Measurements from ENCODE around the gene AIFM3.
A peak's percentile ranks its signal among the peaks of the same experiment; 100 is the strongest.
"Not testable (repeated sequence)": the region's sequence is repeated elsewhere in the genome, so short reads cannot be mapped to it uniquely, and the experiment has no call there.

The AIFM3 gene

DNA sequence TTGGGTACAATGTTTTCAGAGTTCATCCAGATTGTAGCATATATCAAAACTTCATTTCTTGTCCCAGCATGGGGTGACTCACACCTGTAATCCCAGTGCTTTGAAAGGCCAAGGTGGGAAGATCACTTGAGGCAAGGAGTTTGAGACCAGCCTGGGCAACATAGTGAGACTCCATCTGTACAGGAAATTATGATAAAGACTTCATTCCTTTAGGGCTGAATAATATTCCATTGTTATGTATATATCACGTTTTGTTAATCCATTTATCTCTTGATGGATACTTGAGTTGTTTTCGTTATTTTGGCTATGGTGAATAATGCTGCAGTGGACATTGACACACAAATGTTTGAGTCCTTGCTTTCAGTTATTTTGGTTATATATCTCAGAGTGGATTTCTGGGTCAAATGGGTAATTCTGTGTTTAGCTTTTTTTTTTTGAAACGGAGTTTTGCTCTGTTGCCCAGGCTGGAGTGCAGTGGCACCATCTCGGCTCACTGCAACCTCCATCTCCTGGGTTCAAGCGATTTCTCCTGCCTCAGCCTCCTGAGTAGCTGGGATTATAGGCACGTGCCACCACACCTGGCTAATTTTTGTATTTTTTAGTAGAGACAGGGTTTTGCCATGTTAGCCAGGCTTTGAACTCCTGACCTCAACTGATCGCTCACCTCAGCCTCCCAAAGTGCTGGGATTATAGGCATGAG, 24.7 kb upstream of the AIFM3 start:
- not testable (repeated sequence) for DNase-seq

GRCh38 chr22:20943104-20943933, 23.7 kb upstream of the AIFM3 start:
- DNase-seq: no peak

- no peak for DNase-seq
Measured at GRCh38 chr22:20944042-20944441, 23.0 kb upstream of the AIFM3 start.

- DNase-seq: no peak
Measured at GRCh38 chr22:20945578-20945934, 21.5 kb upstream of the AIFM3 start.

GRCh38 chr22:20946080-20946986, 20.7 kb upstream of the AIFM3 start:
- no peak for DNase-seq

- DNase-seq: no peak
Measured at GRCh38 chr22:20946991-20947390, 20.1 kb upstream of the AIFM3 start.

DNA sequence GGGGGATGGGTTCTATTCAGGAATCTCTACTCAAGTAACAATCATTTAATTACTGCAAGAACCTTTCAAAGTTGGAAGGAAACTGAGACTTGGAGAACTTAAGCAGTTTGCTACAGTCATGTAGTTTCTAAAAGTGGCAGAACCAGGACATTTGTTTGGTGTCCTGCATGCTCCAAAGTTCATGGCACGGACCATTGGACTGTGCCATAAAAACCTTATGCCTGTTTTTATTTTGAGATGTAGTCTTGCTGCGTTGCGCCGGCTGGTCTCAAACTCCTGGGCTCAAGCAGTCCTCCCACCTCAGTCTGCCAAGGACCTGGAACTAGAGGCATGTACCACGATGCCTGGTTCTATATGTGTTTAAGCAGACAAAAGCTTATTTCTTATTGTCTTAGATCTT, 18.6 kb upstream of the AIFM3 start:
- DNase-seq: no peak

GRCh38 chr22:20948989-20949388, 18.1 kb upstream of the AIFM3 start:
- no peak for DNase-seq

GRCh38 chr22:20949698-20950183, 17.3 kb upstream of the AIFM3 start:
- no peak for DNase-seq

DNA sequence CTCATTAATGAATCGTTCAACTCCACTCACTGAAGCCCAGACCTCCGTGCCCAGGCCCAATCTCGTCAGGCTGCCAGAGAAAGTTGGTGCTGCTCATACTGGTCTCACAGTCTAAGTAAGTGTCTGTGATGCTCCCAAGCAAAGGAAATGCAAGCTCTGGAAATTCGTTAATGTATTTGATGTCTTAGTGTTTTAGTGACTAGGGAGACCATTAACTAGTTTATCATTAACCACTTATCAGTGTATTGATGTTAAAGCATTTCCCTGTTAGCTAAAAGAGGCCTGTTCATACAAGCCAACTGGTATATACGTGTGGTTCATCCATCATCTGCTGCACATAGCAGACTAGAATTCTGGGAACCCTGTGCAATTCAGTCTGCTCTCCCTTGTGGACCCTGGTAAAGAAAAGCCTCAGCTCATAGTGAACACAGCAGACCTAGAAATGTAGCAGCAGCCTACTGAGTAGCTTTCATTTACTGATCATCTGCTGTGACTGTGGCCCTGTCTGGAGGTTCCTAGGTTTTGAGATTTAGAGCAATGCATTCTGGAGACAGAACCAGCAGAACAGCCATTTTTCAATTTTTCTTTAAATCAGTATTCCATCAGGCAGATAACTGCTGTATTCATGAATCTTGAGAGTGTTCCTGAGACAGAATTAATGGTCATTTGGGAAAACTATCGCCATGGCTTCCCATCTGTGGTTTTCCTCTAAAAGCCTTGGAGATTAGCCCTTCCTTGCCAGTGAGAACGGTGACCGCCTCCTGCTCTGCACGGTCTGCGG, 15.7 kb upstream of the AIFM3 start:
- no peak for DNase-seq

DNA sequence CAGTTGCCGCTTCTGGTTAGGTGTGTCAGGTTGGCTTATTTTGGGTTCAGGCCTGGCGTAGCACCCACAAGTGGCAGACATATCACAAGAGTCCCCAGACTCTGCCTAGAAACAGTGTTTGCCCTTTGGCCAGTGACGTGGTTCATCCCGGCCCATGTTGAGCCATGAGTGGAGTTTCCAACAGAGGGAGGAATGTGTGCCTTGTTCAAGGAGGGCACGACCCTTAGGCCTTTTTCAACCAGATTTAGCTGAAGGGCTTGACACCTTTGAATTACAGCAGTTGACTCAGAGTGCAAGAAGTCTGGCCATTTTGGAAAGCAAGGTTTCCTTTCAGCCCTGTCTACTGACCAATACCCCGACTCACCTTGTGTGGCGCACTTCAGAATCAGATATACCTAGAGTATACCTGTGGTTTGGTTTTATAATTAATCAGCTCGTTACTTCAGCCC, 15.1 kb upstream of the AIFM3 start:
- no peak for DNase-seq

DNA sequence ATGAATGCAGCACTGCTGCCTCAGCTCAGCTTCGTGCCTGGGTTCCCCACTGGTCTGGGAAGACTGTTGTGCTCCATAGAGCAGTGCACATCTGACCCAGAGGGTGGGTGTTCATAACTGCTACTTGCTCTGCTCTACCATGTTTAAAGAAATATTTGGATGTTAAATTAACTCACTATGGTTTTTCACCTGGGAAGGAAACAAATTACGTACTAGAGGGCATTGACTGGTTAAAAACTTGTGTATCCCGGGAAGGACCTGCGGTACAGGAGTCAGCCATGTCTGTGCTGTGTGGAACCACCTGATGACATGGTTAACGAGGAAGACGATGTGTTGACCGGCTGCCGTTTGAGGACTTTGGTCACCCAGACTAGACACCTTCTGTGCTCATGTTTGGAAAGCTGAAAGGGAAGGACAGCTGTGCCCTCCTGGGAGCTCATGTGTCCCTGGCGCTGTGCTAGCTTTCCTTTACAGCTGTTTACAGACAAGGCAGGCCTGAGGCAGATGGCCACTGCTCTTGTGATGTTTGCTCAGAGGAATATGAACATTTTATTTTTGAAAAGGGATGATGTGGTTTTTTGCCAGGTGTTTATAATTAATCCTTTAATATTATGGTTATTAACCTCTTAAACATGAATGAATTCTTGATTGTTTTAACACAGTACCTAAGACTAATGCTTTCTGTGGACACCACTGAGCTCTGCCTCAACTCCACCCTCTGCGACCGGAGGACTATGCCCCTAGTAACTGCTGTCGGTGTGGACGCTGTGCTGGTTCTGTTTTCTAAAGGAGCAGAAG, 14.3 kb upstream of the AIFM3 start:
- peak; percentile 78 for DNase-seq

- DNase-seq: no peak
Measured at GRCh38 chr22:20953342-20953608, 13.8 kb upstream of the AIFM3 start.

DNA sequence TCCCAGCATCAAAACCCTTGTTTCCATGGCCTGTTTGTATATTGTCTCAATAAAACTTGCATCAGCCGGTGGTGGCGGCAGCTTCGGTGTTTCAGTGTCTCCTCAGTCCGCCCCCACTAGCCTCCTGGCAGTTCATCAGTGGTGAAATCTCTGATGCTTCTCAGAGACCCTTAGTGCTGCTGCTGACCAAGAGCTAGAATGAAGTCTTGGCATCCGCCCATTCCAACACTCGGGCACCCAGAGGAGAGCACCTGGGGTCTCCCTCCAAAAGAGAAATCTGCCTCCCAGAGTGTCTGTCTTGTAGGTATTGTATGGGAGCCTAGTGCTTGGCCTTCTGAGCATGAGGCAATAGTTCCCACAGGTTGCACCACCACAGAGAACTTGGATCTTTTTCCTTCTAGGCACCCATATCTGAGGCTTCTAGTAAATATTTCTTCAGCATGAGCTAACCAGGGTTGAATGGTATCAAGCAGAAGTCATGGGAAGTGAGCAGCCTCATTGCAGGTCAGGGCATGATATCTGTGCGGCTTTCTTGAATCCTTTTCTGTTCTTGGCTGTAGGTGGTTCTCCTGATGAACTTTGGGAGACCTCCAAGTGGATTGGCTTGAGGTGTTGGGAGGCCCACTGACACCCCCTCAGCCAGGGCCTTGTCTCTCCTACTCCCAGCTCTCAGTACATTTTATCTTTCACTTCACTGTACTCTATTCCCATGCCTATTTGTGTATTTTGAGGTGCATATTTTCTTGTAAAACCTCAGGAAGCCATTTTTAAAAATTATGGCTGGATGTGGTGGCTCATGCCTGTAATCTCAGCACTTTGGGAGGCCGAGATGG, 13.2 kb upstream of the AIFM3 start:
- DNase-seq: no peak

- DNase-seq: no peak
Measured at GRCh38 chr22:20955548-20955947, 11.5 kb upstream of the AIFM3 start.

GRCh38 chr22:20956258-20957101, 10.6 kb upstream of the AIFM3 start:
- no peak for DNase-seq

DNA sequence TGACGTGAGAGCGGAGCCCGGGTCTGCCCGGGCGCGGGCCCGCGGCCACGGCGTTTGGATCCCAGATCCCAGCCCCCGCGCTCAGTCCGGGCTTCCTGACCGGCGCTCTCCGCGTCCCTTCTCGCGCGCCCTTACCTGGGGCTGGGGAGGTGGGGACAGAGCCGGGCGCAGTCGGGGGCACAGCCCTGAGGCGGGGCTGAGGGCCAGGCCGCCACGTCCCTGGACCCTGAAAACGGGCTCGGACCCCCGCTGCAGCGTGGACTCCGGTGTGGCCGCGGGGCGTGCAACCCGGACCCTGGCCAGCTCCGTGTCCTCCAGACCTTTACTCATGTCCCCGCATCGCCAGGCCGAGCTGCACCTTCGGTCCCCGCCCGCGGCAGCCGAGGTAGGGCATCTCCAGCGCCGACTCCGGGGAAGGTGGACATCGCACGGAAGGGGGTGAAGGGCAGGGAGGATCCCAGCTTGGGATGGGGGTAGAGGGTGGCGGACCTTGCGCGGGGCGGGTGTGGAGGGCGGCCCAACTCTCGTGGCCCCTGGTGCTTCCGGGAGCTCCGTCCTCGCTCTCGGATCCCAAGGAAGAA, 9.9 kb upstream of the AIFM3 start:
- no peak for DNase-seq

GRCh38 chr22:20957683-20958431, 9.2 kb upstream of the AIFM3 start:
- no peak for DNase-seq
